ENCODE measurements around the gene ADARB2.

ADARB2 gene

GRCh38 chr10:1670541-1671365 lies 66.6 kb downstream of the ADARB2 start:
- no peak for TF ChIP-seq CTCF (IDR thresholded peaks at IDR 0.05; ENCODE audit: borderline replicate concordance, control extremely low read depth, extremely low read depth, insufficient read depth, missing control alignments)
- no peak for DNase-seq (ENCODE audit: low spot score)
- in situ Hi-C loops (cut with MboI; ENCODE audit: low sequenced_read_pairs, unreplicated experiment), result no loop called here

- in situ Hi-C loops (cut with MboI; ENCODE audit: low sequenced_read_pairs, unreplicated experiment), result no loop called here
- DNase-seq (ENCODE audit: low spot score), result no peak
- TF ChIP-seq CTCF (IDR thresholded peaks at IDR 0.05; ENCODE audit: borderline replicate concordance, control extremely low read depth, extremely low read depth, insufficient read depth, missing control alignments), result no peak
These were observed 67.9 kb downstream of the ADARB2 start for GRCh38 chr10:1669433-1669832.

- in situ Hi-C loops (cut with MboI; ENCODE audit: low sequenced_read_pairs, unreplicated experiment), result no loop called here
- no peak for TF ChIP-seq CTCF (IDR thresholded peaks at IDR 0.05; ENCODE audit: borderline replicate concordance, control extremely low read depth, extremely low read depth, insufficient read depth, missing control alignments)
- no peak for DNase-seq (ENCODE audit: low spot score)
These were observed 68.9 kb downstream of the ADARB2 start for GRCh38 chr10:1668399-1668798.

GRCh38 chr10:1667392-1667791 lies 69.9 kb downstream of the ADARB2 start:
- no peak for DNase-seq (ENCODE audit: low spot score)
- in situ Hi-C loops (cut with MboI; ENCODE audit: low sequenced_read_pairs, unreplicated experiment), result no loop called here
- TF ChIP-seq CTCF (IDR thresholded peaks at IDR 0.05; ENCODE audit: borderline replicate concordance, control extremely low read depth, extremely low read depth, insufficient read depth, missing control alignments), result no peak

- no peak for DNase-seq (ENCODE audit: low spot score)
- in situ Hi-C loops (cut with MboI; ENCODE audit: low sequenced_read_pairs, unreplicated experiment), result no loop called here
- no peak for TF ChIP-seq CTCF (IDR thresholded peaks at IDR 0.05; ENCODE audit: borderline replicate concordance, control extremely low read depth, extremely low read depth, insufficient read depth, missing control alignments)
These were observed 71.2 kb downstream of the ADARB2 start for GRCh38 chr10:1666147-1666546.

- TF ChIP-seq CTCF (IDR thresholded peaks at IDR 0.05; ENCODE audit: borderline replicate concordance, control extremely low read depth, extremely low read depth, insufficient read depth, missing control alignments), result no peak
- in situ Hi-C loops (cut with MboI; ENCODE audit: low sequenced_read_pairs, unreplicated experiment), result no loop called here
- no peak for DNase-seq (ENCODE audit: low spot score)
These were observed 71.6 kb downstream of the ADARB2 start for GRCh38 chr10:1665681-1666080.

Measured in GM13976 (cell line).